ENCODE results near the gene PKDREJ.

PKDREJ gene

GRCh38 chr22:46256358-46256958, 6.7 kb downstream of the PKDREJ start:
- no peak for TF ChIP-seq CTCF (IDR thresholded peaks at IDR 0.05; ENCODE audit: borderline replicate concordance, insufficient read depth, low read depth, low read length)
- no peak overlapping the region for H3K4me3 ChIP-seq (ENCODE audit: low read depth, low read length)

DNA sequence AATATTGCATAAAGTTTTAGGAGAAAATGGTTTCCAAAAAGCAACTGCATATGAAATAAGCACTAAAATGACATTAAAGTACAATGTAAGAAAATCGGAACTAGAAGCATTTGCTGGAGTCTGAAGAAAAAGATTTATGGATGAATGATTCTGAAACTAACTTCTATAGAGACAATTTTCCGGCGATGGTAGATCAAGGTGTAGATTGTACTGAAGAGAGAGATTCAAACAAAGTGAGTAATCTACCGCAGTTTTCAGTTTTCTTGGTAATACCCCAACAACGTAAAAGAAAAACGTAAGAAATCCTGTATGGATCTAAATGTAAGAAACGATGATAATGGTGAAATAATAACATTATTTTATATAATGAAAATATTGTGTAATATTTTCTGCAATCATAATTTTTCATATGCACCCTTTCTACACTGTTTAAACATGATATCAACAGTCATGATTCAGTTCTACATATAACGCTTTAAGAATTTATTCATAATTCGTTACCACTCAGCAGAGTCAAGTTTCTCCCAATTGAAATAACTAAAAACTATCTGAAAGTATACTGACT, 11.2 kb downstream of the PKDREJ start:
- H3K4me3 ChIP-seq (ENCODE audit: low read depth, low read length): no peak overlapping the region

DNA sequence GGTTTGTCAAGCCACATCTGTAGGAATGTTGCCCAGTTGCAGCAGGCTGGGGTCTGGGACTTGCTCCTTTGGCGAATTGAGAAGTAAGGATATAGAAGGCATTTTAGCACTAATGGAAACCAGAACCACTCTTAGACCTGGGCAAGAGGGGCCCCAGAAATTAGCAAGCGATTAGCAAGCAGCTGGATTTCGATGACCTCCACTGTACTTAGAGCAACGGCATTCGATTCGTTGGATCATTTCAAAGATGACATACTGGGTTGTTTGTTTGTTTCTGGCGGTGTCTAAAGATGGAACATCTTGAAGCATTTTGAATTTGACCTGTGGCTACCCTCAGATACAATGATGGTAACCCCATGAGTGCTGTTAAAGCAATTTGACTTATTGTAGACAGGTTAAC, 11.9 kb downstream of the PKDREJ start:
- TF ChIP-seq CTCF (IDR thresholded peaks at IDR 0.05; ENCODE audit: borderline replicate concordance, insufficient read depth, low read depth, low read length): no peak
- peak overlapping the region; percentile 91 for H3K4me3 ChIP-seq (ENCODE audit: low read depth, low read length)

More for the DNA sequence above, 11.2 kb downstream of the PKDREJ start:
- TF ChIP-seq CTCF (IDR thresholded peaks at IDR 0.05; ENCODE audit: borderline replicate concordance, insufficient read depth, low read depth, low read length): no peak

- H3K4me3 ChIP-seq (ENCODE audit: low read depth, low read length): peak overlapping the region; percentile 91
- TF ChIP-seq CTCF (IDR thresholded peaks at IDR 0.05; ENCODE audit: borderline replicate concordance, insufficient read depth, low read depth, low read length): no peak
These were observed 12.4 kb downstream of the PKDREJ start for GRCh38 chr22:46250783-46251125.

- H3K4me3 ChIP-seq (ENCODE audit: low read depth, low read length): peak within 1 kb of the TSS; percentile 91
- no peak for TF ChIP-seq CTCF (IDR thresholded peaks at IDR 0.05; ENCODE audit: borderline replicate concordance, insufficient read depth, low read depth, low read length)
These were observed 12.9 kb downstream of the PKDREJ start, which contains the start of gene CDPF1 for GRCh38 chr22:46250035-46250782. Gene CDPF1, minus strand, starts transcription at chr22:46250293. Its CDS starts 2,009 bp downstream, at chr22:46248284.

- TF ChIP-seq CTCF (IDR thresholded peaks at IDR 0.05; ENCODE audit: borderline replicate concordance, insufficient read depth, low read depth, low read length): no peak
- no peak overlapping the region for H3K4me3 ChIP-seq (ENCODE audit: low read depth, low read length)
These were observed 15.6 kb downstream of the PKDREJ start for GRCh38 chr22:46247443-46247975.
